HEK293 (cell line): Measurements from ENCODE around the gene WSB2.
A peak's percentile ranks its signal among the peaks of the same experiment; 100 is the strongest.
"Not testable (repeated sequence)": the region's sequence is repeated elsewhere in the genome, so short reads cannot be mapped to it uniquely, and the experiment has no call there.

Source experiments
- CTCF ChIA-PET: fragments of 350-600 bp; formaldehyde crosslinking; extraction: SDS; loops from one replicate; lab custom pipeline; 2021; ENCODE audit warnings: antibody characterized with exemption; lab: Yijun Ruan, JAX
- POLR2A ChIA-PET: fragments of 300-600 bp; formaldehyde crosslinking; extraction: SDS; loops from one replicate; lab custom pipeline; 2020; ENCODE audit warnings: antibody characterized with exemption, inconsistent platforms; lab: Yijun Ruan, JAX
- H3K27ac ChIP-seq: fragments of 200-500 bp; sonication (Bioruptor generic); 2 replicates; pipeline ENCODE4 v1.5.1; 2014; ENCODE audit warnings: low read depth, low read length, control low read depth, inconsistent platforms; ENCODE audit errors: extremely low read depth
- H3K36me3 ChIP-seq, 2 experiments: fragments of 200-500 bp in 1 of 2; sonication (Bioruptor generic) in 1 of 2; 1 replicate in 1 of 2; 2 replicates in 1 of 2; pipeline ENCODE4 v1.5.1; 2014 to 2017; ENCODE audit warnings: inconsistent platforms in 2 of 2, low read length in 2 of 2; ENCODE audit not compliant: control insufficient read depth in 2 of 2, insufficient read depth in 1 of 2
- H3K4me1 ChIP-seq: fragments of 200-500 bp; sonication (Bioruptor generic); 2 replicates; pipeline ENCODE4 v1.5.1; 2014; ENCODE audit warnings: mild to moderate bottlenecking, low read length, inconsistent platforms; ENCODE audit not compliant: control insufficient read depth, insufficient read depth
- H3K4me3 ChIP-seq: 2 replicates; pipeline ENCODE4 v1.5.1; 2011; ENCODE audit warnings: low read depth, mild to moderate bottlenecking, control low read depth, low read length, moderate library complexity
- H3K9me3 ChIP-seq: fragments of 200-500 bp; sonication (Bioruptor generic); 2 replicates; pipeline ENCODE4 v1.5.1; 2014; ENCODE audit warnings: low read depth, low read length, inconsistent platforms; ENCODE audit not compliant: control insufficient read depth, insufficient read depth
- YY1 ChIP-seq: fragments of 450-650 bp; formaldehyde crosslinking; IDR thresholded peaks from 2 replicates; pipeline ENCODE4 v1.5.1; 2018; ENCODE audit warnings: missing biosample characterization, missing genetic modification characterization
- YY2 ChIP-seq: fragments of 450-650 bp; formaldehyde crosslinking; IDR thresholded peaks from 2 replicates; pipeline ENCODE4 v1.5.1; 2016; ENCODE audit warnings: missing biosample characterization, missing genetic modification characterization
- ZFHX2 ChIP-seq: fragments of 450-650 bp; formaldehyde crosslinking; conservative IDR thresholded peaks from 2 replicates; pipeline ENCODE4 v1.5.1; 2016; ENCODE audit warnings: missing biosample characterization, missing genetic modification characterization
- ZIC2 ChIP-seq: fragments of 450-650 bp; formaldehyde crosslinking; IDR thresholded peaks from 2 replicates; pipeline ENCODE4 v1.5.1; 2016; ENCODE audit warnings: missing biosample characterization, missing genetic modification characterization
- ZNF248 ChIP-seq: fragments of 450-650 bp; formaldehyde crosslinking; IDR thresholded peaks from 2 replicates; pipeline ENCODE4 v1.5.1; 2017; ENCODE audit warnings: missing biosample characterization, missing genetic modification characterization
- ZNF274 ChIP-seq, 2 experiments: fragments of 200-500 bp in 1 of 2; fragments of 450-650 bp in 1 of 2; sonication (Bioruptor generic) in 1 of 2; formaldehyde crosslinking in 1 of 2; IDR thresholded peaks; 2 replicates each; pipeline versions ENCODE4 v1.5.1 to v1.6.1; 2014 to 2016; ENCODE audit warnings: borderline replicate concordance in 1 of 2, inconsistent platforms in 1 of 2, low read length in 1 of 2, missing biosample characterization in 1 of 2, missing genetic modification characterization in 1 of 2
- ZNF302 ChIP-seq: fragments of 450-650 bp; formaldehyde crosslinking; IDR thresholded peaks from 2 replicates; pipeline ENCODE4 v1.5.1; 2016; ENCODE audit warnings: missing biosample characterization, missing genetic modification characterization, low read depth
- ZNF473 ChIP-seq: fragments of 450-650 bp; formaldehyde crosslinking; IDR thresholded peaks from 2 replicates; pipeline ENCODE4 v1.5.1; 2017; ENCODE audit warnings: missing biosample characterization, missing genetic modification characterization
- ZNF48 ChIP-seq: fragments of 450-650 bp; formaldehyde crosslinking; IDR thresholded peaks from 2 replicates; pipeline ENCODE4 v1.5.1; 2016; ENCODE audit warnings: missing biosample characterization, missing genetic modification characterization
- TF ChIP-seq, protein P1 (sequence below): fragments of 450-650 bp; formaldehyde crosslinking; IDR thresholded peaks from 2 replicates; pipeline ENCODE4 v1.5.1; 2016; ENCODE audit warnings: missing biosample characterization, missing genetic modification characterization
- TF ChIP-seq, protein P2 (sequence below): fragments of 450-650 bp; formaldehyde crosslinking; IDR thresholded peaks from 2 replicates; pipeline ENCODE4 v1.5.1; 2016; ENCODE audit warnings: missing biosample characterization, missing genetic modification characterization
- TF ChIP-seq, protein P3 (sequence below): fragments of 450-650 bp; formaldehyde crosslinking; IDR thresholded peaks from 2 replicates; pipeline ENCODE4 v1.5.1; 2016; ENCODE audit warnings: missing biosample characterization, missing genetic modification characterization
- TF ChIP-seq, protein P4 (sequence below): sonication (generic); formaldehyde crosslinking; IDR thresholded peaks from 2 replicates; pipeline ENCODE4 v1.8.1; 2022; ENCODE audit warnings: mild to moderate bottlenecking, moderate library complexity, missing genetic modification reagents
- TF ChIP-seq, protein P5 (sequence below): fragments of 450-650 bp; formaldehyde crosslinking; IDR thresholded peaks from 2 replicates; pipeline ENCODE4 v1.5.1; 2016; ENCODE audit warnings: missing biosample characterization, missing genetic modification characterization, low read depth
- TF ChIP-seq, protein P6 (sequence below): fragments of 450-650 bp; formaldehyde crosslinking; IDR thresholded peaks from 2 replicates; pipeline ENCODE4 v1.5.1; 2017; ENCODE audit warnings: missing biosample characterization, missing genetic modification characterization

The WSB2 gene

DNA sequence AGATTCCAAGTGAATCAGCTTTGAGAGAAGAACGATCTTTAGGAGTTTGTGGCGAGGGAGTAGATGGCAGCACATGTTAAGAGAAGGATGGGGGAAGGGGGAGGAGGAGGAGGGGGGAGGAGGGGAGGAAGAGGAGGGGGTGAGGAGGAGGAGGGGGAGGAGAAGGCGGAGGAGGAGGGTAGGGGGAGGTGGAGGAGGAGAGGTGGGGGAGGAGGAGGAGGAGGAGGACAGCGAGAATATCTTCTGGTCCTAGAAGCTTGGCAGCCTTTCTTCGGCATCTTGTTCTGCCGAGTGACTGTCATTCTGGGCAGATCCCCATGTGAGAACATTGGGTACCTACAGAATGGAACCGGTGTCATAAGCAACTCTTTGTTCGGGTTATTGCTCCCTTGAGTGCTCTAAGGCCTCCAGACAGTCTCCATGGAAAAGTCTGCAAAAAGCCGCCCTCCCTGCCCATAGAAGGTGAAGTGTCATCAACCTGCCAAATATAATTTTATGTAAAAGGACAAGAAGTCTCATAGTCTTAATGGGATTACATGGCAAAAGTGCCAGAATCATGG is 37.6 kb downstream of the WSB2 start:
- POLR2A ChIA-PET, result no interaction called here
- CTCF ChIA-PET, result interaction anchor here (0.6 kb wide), 2 partner anchors 49 to 266 kb away, joined by 4 read pairs; no protein-coding TSS in a partner anchor
- H3K4me1 ChIP-seq, result no peaks in the 10 kb centered on the region

DNA sequence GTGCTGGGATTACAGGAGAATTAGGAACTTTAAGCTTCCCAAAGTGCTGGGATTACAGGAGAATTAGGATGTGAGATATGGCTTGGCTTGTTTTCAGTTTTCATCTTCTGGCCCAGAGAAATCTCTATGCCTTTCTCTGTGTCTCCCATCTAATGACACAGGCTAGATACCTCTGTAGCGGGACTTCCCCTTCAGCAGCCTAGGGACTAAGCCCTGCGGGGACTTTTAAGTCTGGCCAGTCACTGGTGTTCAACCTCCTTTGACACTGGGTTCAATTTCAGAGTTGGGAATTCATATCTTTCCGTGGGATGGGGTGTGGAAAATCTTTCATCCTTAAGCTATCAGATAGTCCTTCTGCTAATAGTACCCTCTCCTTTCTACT is 38.3 kb downstream of the WSB2 start:
- peaks cover 76 to 96% of the 10 kb centered on the region in 2 experiments for H3K36me3 ChIP-seq
- H3K27ac ChIP-seq, result no peak overlapping the region
- H3K4me1 ChIP-seq, result no peaks in the 10 kb centered on the region
- TF ChIP-seq, protein P1, sequence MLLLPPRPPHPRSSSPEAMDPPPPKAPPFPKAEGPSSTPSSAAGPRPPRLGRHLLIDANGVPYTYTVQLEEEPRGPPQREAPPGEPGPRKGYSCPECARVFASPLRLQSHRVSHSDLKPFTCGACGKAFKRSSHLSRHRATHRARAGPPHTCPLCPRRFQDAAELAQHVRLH, result no peak
- TF ChIP-seq YY1 (tag by site-specific recombination) (no peak), ZNF302 (no peak), YY2 (tag by site-specific recombination) (no peak), ZNF473 (no peak), ZNF274 (IDR thresholded peaks at IDR 0.05; ENCODE audit: low read length) (no peak), ZNF274 (tag by site-specific recombination; IDR thresholded peaks at IDR 0.05; ENCODE audit: borderline replicate concordance) (no peak), ZNF48 (no peak), ZNF248 (no peak)
- TF ChIP-seq, protein P2, sequence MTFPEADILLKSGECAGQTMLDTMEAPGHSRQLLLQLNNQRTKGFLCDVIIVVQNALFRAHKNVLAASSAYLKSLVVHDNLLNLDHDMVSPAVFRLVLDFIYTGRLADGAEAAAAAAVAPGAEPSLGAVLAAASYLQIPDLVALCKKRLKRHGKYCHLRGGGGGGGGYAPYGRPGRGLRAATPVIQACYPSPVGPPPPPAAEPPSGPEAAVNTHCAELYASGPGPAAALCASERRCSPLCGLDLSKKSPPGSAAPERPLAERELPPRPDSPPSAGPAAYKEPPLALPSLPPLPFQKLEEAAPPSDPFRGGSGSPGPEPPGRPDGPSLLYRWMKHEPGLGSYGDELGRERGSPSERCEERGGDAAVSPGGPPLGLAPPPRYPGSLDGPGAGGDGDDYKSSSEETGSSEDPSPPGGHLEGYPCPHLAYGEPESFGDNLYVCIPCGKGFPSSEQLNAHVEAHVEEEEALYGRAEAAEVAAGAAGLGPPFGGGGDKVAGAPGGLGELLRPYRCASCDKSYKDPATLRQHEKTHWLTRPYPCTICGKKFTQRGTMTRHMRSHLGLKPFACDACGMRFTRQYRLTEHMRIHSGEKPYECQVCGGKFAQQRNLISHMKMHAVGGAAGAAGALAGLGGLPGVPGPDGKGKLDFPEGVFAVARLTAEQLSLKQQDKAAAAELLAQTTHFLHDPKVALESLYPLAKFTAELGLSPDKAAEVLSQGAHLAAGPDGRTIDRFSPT, result no peak
- TF ChIP-seq, protein P3, sequence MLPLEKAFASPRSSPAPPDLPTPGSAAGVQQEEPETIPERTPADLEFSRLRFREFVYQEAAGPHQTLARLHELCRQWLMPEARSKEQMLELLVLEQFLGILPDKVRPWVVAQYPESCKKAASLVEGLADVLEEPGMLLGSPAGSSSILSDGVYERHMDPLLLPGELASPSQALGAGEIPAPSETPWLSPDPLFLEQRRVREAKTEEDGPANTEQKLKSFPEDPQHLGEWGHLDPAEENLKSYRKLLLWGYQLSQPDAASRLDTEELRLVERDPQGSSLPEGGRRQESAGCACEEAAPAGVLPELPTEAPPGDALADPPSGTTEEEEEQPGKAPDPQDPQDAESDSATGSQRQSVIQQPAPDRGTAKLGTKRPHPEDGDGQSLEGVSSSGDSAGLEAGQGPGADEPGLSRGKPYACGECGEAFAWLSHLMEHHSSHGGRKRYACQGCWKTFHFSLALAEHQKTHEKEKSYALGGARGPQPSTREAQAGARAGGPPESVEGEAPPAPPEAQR (tag by site-specific recombination), result no peak
- TF ChIP-seq, protein P4, sequence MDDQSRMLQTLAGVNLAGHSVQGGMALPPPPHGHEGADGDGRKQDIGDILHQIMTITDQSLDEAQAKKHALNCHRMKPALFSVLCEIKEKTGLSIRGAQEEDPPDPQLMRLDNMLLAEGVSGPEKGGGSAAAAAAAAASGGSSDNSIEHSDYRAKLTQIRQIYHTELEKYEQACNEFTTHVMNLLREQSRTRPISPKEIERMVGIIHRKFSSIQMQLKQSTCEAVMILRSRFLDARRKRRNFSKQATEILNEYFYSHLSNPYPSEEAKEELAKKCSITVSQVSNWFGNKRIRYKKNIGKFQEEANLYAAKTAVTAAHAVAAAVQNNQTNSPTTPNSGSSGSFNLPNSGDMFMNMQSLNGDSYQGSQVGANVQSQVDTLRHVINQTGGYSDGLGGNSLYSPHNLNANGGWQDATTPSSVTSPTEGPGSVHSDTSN (CRISPR knock-in tag), result no peak
- TF ChIP-seq, protein P5, sequence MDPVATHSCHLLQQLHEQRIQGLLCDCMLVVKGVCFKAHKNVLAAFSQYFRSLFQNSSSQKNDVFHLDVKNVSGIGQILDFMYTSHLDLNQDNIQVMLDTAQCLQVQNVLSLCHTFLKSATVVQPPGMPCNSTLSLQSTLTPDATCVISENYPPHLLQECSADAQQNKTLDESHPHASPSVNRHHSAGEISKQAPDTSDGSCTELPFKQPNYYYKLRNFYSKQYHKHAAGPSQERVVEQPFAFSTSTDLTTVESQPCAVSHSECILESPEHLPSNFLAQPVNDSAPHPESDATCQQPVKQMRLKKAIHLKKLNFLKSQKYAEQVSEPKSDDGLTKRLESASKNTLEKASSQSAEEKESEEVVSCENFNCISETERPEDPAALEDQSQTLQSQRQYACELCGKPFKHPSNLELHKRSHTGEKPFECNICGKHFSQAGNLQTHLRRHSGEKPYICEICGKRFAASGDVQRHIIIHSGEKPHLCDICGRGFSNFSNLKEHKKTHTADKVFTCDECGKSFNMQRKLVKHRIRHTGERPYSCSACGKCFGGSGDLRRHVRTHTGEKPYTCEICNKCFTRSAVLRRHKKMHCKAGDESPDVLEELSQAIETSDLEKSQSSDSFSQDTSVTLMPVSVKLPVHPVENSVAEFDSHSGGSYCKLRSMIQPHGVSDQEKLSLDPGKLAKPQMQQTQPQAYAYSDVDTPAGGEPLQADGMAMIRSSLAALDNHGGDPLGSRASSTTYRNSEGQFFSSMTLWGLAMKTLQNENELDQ (tag by site-specific recombination), result no peak
- H3K9me3 ChIP-seq, result no peaks in the 10 kb centered on the region
- H3K4me3 ChIP-seq, result no peak overlapping the region
- ChIA-PET CTCF (interaction anchor here (0.6 to 1.2 kb wide), 3 partner anchors 13 to 267 kb away, joined by 3 to 4 read pairs (median 4); no protein-coding TSS in a partner anchor), POLR2A (no interaction called here)

More for the DNA sequence above, 37.6 kb downstream of the WSB2 start:
- Histone ChIP-seq H3K27ac (no peak overlapping the region), H3K36me3 (peaks cover 82 to 96% of the 10 kb centered on the region in 2 experiments), H3K9me3 (no peaks in the 10 kb centered on the region), H3K4me3 (no peak overlapping the region)
- TF ChIP-seq ZFHX2 (tag by site-specific recombination) (peak; percentile 16; the same call in 1 of the 2 replicates), ZIC2 (tag by site-specific recombination) (no peak)
- TF ChIP-seq, protein P3 (tag by site-specific recombination), result no peak
- TF ChIP-seq, protein P6, sequence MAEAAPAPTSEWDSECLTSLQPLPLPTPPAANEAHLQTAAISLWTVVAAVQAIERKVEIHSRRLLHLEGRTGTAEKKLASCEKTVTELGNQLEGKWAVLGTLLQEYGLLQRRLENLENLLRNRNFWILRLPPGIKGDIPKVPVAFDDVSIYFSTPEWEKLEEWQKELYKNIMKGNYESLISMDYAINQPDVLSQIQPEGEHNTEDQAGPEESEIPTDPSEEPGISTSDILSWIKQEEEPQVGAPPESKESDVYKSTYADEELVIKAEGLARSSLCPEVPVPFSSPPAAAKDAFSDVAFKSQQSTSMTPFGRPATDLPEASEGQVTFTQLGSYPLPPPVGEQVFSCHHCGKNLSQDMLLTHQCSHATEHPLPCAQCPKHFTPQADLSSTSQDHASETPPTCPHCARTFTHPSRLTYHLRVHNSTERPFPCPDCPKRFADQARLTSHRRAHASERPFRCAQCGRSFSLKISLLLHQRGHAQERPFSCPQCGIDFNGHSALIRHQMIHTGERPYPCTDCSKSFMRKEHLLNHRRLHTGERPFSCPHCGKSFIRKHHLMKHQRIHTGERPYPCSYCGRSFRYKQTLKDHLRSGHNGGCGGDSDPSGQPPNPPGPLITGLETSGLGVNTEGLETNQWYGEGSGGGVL (tag by site-specific recombination), result no peak

DNA sequence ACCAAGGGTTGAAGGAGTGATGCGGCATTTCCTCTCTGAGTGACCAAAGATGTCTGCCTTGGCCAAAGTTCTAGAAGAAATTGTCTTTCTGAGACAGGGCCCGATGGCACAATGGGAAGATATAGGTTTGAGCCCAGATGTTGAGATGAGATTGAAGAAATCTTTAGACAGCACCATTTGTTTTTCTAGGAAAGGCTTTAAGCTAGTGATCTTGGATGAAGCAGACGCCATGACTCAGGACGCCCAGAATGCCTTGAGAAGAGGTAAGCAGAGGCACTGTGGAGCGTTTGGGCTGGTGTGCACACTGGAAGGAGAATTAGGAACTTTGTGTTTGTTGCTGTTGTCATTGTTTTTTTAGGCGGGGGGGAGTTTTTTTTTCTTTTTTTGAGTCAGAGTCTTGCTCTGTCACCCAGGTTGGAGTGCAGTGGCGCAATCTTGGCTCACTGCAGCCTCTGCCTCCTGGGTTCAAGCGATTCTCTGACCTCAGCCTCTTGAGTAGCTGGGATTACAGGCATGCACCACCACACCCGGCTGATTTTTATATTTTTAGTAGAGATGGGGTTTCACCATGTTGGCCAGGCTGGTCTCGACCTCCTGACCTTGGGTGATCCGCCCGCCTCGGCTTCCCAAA is 38.8 kb downstream of the WSB2 start:
- CTCF ChIA-PET, result interaction anchor here (1.2 kb wide), 1 partner anchor 13 kb away, joined by 3 read pairs; no protein-coding TSS in a partner anchor
- H3K9me3 ChIP-seq, H3K4me3 ChIP-seq, H3K4me1 ChIP-seq, H3K27ac ChIP-seq, POLR2A ChIA-PET: not testable (repeated sequence)
- peaks cover 71 to 93% of the 10 kb centered on the region in 2 experiments for H3K36me3 ChIP-seq
